ENCODE measurements around the gene SCUBE1. TPM values are rescaled to one million over a fixed set of nuclear protein-coding genes. Genes with fewer than 3 reads are reported as not detected.
A peak's percentile ranks its signal among the peaks of the same experiment; 100 is the strongest.

SCUBE1 gene
- total RNA-seq, 2 experiments from 2014 or later = not detected

DNA sequence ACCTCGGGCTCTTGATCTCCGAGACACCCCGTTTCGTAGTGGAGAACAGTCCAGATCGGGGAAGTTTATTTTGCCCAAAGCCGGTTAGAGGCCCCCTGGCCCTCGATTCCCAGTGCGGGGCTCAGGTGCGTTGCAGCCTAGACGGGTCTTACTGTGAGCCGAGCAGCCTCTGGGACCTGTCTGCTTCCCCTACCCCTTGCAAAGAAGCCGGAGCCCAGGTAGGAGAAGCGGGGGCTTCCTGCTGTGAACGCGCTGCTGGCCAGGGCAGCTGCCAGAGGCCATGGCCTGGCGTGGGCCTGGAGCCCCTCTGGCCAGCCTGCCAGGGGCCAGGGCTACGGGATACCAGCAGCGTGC lies 191.2 kb downstream of the SCUBE1 start:
- H3K27ac ChIP-seq (ENCODE audit: low read depth, low read length, poor library complexity, severe bottlenecking) = no peak overlapping the region
- no peaks in the 10 kb centered on the region for H3K36me3 ChIP-seq (ENCODE audit: insufficient read depth, low read length)
- peaks cover 33% of the 10 kb centered on the region for H3K4me1 ChIP-seq (ENCODE audit: insufficient read depth, low read length, poor library complexity, severe bottlenecking)
- intact Hi-C loops (cut with micrococcal nuclease; ENCODE audit: unreplicated experiment) = no loop called here
- H2AFZ ChIP-seq (ENCODE audit: low read length) = peak overlapping the region; percentile 26; the same call in 1 of the 2 replicates
- ChIA-PET CTCF (ENCODE audit: unreplicated experiment) (no interaction called here), POLR2A (no interaction called here)
- H3K4me2 ChIP-seq (ENCODE audit: low read length) = peak overlapping the region; percentile 64
- no peaks in the 10 kb centered on the region for H3K9me3 ChIP-seq (ENCODE audit: low read length)
- DNase-seq (ENCODE audit: low spot score) = peak; percentile 23
- H3K79me2 ChIP-seq (ENCODE audit: insufficient read depth, low read depth, low read length) = no peaks in the 10 kb centered on the region
- no TSS peak for BruUV-seq (replicated peaks)
- no peaks in the 10 kb centered on the region for H3K9me2 ChIP-seq (ENCODE audit: insufficient read depth, low read length)
- H4K20me1 ChIP-seq (ENCODE audit: insufficient read depth, low read length) = no peaks in the 10 kb centered on the region
- H3K4me3 ChIP-seq (ENCODE audit: low read depth, low read length, poor library complexity, severe bottlenecking) = peak overlapping the region; percentile 68
- TF ChIP-seq EZH2phosphoT487 (IDR thresholded peaks at IDR 0.05; ENCODE audit: borderline replicate concordance, low read depth, low read length) = no peak
- no peak for TF ChIP-seq CTCF (conservative IDR thresholded peaks at IDR 0.05; ENCODE audit: low read length)

DNA sequence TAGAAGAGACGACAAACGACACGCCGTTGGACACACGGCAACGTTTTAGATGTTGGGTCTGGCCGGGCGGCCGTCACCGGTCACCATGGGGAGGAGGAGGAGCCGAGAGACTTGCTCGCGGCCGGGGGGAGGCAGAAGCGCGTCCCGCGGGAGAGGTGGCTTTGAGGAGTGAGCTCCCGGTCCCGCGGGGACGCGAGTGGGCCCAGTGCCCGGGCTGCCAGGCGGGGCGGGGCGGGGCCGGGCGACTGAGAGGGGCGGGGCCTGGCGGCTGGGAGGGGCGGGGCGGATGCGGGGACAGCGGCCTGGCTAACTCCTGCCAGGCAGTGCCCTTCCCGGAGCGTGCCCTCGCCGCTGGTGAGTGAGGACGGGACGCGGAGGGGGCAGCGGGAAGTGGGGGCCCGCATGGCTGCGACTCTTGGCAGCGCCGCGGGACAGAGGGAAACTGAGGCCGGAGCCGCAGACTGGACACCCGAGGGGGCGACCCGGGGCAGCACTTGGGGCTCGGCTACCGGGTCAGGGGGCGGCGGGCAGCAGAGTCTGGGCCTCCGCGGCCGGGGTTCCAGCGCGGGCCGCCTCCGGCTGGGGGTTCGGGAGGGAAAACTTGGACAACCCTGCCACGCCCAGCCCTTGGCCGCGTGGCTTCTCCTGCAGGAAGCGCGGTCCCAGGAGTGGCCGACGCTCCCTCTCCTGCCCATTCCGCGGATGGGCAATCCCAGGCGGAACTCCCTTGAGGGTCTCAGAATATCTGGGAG lies 191.7 kb downstream of the SCUBE1 start, which contains the start of gene TSPO:
Gene TSPO, plus strand, starts transcription at position 309 of the 752 bp plus-strand sequence. CDS start 7,680 bp downstream, outside the sequence.
- peak within 1 kb of the TSS; percentile 28; the same call in 1 of the 2 replicates for H2AFZ ChIP-seq (ENCODE audit: low read length)
- no peaks in the 10 kb centered on the region for H3K36me3 ChIP-seq (ENCODE audit: insufficient read depth, low read length)
- H3K9me3 ChIP-seq (ENCODE audit: low read length) = no peaks in the 10 kb centered on the region
- ChIA-PET CTCF (ENCODE audit: unreplicated experiment) (no interaction called here), POLR2A (interaction anchor here (0.6 kb wide), 1 partner anchor 1960 kb away, joined by 5 read pairs; no protein-coding TSS in a partner anchor)
- no peaks in the 10 kb centered on the region for H3K9me2 ChIP-seq (ENCODE audit: insufficient read depth, low read length)
- H3K79me2 ChIP-seq (ENCODE audit: insufficient read depth, low read depth, low read length) = no peaks in the 10 kb centered on the region
- peak within 1 kb of the TSS; percentile 68 for H3K4me3 ChIP-seq (ENCODE audit: low read depth, low read length, poor library complexity, severe bottlenecking)
- peaks cover 38% of the 10 kb centered on the region for H3K4me1 ChIP-seq (ENCODE audit: insufficient read depth, low read length, poor library complexity, severe bottlenecking)
- H3K4me2 ChIP-seq (ENCODE audit: low read length) = peak within 1 kb of the TSS; percentile 64
- no peak for TF ChIP-seq CTCF (conservative IDR thresholded peaks at IDR 0.05; ENCODE audit: low read length)
- TF ChIP-seq EZH2phosphoT487 (IDR thresholded peaks at IDR 0.05; ENCODE audit: borderline replicate concordance, low read depth, low read length) = no peak
- DNase-seq (ENCODE audit: low spot score) = peak; percentile 27
- no peak within 1 kb of the TSS for H3K27ac ChIP-seq (ENCODE audit: low read depth, low read length, poor library complexity, severe bottlenecking)
- intact Hi-C loops (cut with micrococcal nuclease; ENCODE audit: unreplicated experiment) = no loop called here
- no peaks in the 10 kb centered on the region for H4K20me1 ChIP-seq (ENCODE audit: insufficient read depth, low read length)
- BruUV-seq (replicated peaks) = no TSS peak

- no peak overlapping the region for H3K27ac ChIP-seq (ENCODE audit: low read depth, low read length, poor library complexity, severe bottlenecking)
- CTCF ChIA-PET (ENCODE audit: unreplicated experiment) = no interaction called here
- H3K9me3 ChIP-seq (ENCODE audit: low read length) = no peaks in the 10 kb centered on the region
- DNase-seq (ENCODE audit: low spot score) = no peak
- peak overlapping the region; percentile 68 for H3K4me3 ChIP-seq (ENCODE audit: low read depth, low read length, poor library complexity, severe bottlenecking)
- BruUV-seq (replicated peaks) = no TSS peak
- no peaks in the 10 kb centered on the region for H3K36me3 ChIP-seq (ENCODE audit: insufficient read depth, low read length)
- no peaks in the 10 kb centered on the region for H3K9me2 ChIP-seq (ENCODE audit: insufficient read depth, low read length)
- intact Hi-C loops (cut with micrococcal nuclease; ENCODE audit: unreplicated experiment) = no loop called here
- POLR2A ChIA-PET = interaction anchor here (0.6 kb wide), 1 partner anchor 1961 kb away, joined by 5 read pairs; no protein-coding TSS in a partner anchor
- no peaks in the 10 kb centered on the region for H3K79me2 ChIP-seq (ENCODE audit: insufficient read depth, low read depth, low read length)
- H4K20me1 ChIP-seq (ENCODE audit: insufficient read depth, low read length) = no peaks in the 10 kb centered on the region
- peak overlapping the region; percentile 15; the same call in 1 of the 2 replicates for H2AFZ ChIP-seq (ENCODE audit: low read length)
- peaks cover 40% of the 10 kb centered on the region for H3K4me1 ChIP-seq (ENCODE audit: insufficient read depth, low read length, poor library complexity, severe bottlenecking)
- peak overlapping the region; percentile 64 for H3K4me2 ChIP-seq (ENCODE audit: low read length)
- no peak for TF ChIP-seq CTCF (conservative IDR thresholded peaks at IDR 0.05; ENCODE audit: low read length)
- no peak for TF ChIP-seq EZH2phosphoT487 (IDR thresholded peaks at IDR 0.05; ENCODE audit: borderline replicate concordance, low read depth, low read length)
Observed at GRCh38 chr22:43150731-43151206, 192.4 kb downstream of the SCUBE1 start.
